ENCODE measurements around the gene CHCHD6. TPM values are rescaled to one million over a fixed set of nuclear protein-coding genes. Genes with fewer than 3 reads are reported as not detected.

CHCHD6 gene
- total and polyA plus RNA-seq, 2 of the 4 experiments (the other 2 are of a cell fraction) = 18.8 to 28.9 TPM

DNA sequence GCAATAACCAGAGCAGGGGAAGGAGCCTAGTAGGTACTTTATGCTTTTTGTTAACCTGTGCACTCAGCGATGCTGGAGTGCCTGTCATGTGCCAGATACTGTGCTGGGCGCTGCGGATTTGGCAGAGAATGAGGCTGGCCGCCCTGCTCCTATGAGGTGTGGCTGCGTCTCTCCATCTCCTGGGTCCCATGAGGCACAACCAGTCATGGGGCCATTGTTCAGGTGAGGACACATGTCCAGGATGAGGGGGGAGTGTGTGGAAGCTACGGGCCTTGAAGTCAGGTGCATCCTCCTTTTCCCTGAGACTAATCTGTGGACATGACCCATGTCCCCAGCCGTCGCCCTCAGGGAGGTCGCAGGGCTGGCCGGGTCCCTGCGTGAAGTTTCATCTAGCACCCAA lies 48.2 kb upstream of the CHCHD6 start:
- Histone ChIP-seq H3K18ac (ENCODE audit: low read depth, low read length) (no peak overlapping the region), H3K79me1 (ENCODE audit: low read depth in 1 of 2, low read length in 2 of 2) (peaks cover 0 to 5% of the 10 kb centered on the region in 2 experiments; a peak in 1 of 4 replicates), H3K14ac (replicated peaks; ENCODE audit: low read depth, low read length) (no peak overlapping the region), H4K91ac (ENCODE audit: insufficient read depth, low read depth, low read length) (no peak overlapping the region), H2BK5ac (ENCODE audit: low read depth, low read length, poor library complexity, severe bottlenecking) (no peak overlapping the region), H3K9ac (ENCODE audit: low read depth, low read length) (no peak overlapping the region), H2BK15ac (ENCODE audit: low read depth, low read length) (no peak overlapping the region), H4K8ac (ENCODE audit: low read depth in 2 of 2, low read length in 2 of 2) (no peak overlapping the region), H2BK20ac (ENCODE audit: low read depth, low read length) (no peak overlapping the region), H3K9me3 (ENCODE audit: control insufficient read depth, insufficient read depth, low read length) (peaks cover 6% of the 10 kb centered on the region; the same call in 1 of the 2 replicates), H2AFZ (replicated peaks; ENCODE audit: low read length, poor library complexity) (no peak overlapping the region), H3K27me3 (ENCODE audit: control insufficient read depth, insufficient read depth, low read length) (peaks cover 16% of the 10 kb centered on the region), H2AK5ac (ENCODE audit: low read depth, low read length) (no peak overlapping the region), H4K5ac (ENCODE audit: low read depth, low read length) (no peak overlapping the region), H3K4me2 (ENCODE audit: low read depth, low read length) (no peak overlapping the region), H3K23ac (ENCODE audit: low read depth, low read length) (no peak overlapping the region), H3K9me1 (ENCODE audit: insufficient read depth, low read length) (no peaks in the 10 kb centered on the region), H3K4ac (ENCODE audit: low read depth, low read length) (no peak overlapping the region), H3K4me3 (ENCODE audit: insufficient read depth, low read depth, low read length) (no peak overlapping the region), H2AK9ac (replicated peaks; ENCODE audit: low read depth, low read length, poor library complexity) (no peak overlapping the region), H3K4me1 (ENCODE audit: control insufficient read depth, insufficient read depth, low read length) (no peaks in the 10 kb centered on the region), H3K56ac (ENCODE audit: extremely low read depth, insufficient read depth, low read length) (no peak overlapping the region), H2BK120ac (ENCODE audit: low read depth, low read length) (no peak overlapping the region), H3K36me3 (ENCODE audit: control insufficient read depth, insufficient read depth, low read length) (no peaks in the 10 kb centered on the region), H4K20me1 (ENCODE audit: insufficient read depth, low read length) (no peaks in the 10 kb centered on the region), H3K27ac (ENCODE audit: insufficient read depth, low read length) (no peak overlapping the region)
- dilution Hi-C loops (cut with HindIII; ENCODE audit: low sequenced_read_pairs, unreplicated experiment) = no loop called here
- DNase-seq (no peak), ATAC-seq (ENCODE audit: low read depth) (no peak)
- intact Hi-C loops (cut with micrococcal nuclease) = loop anchor here (2.0 kb wide), 1 partner anchor 133 kb away; no protein-coding TSS in a partner anchor
- WGBS, 2 experiments (ENCODE audit: extremely low coverage in 2 of 2, insufficient read length in 1 of 2) = 95% methylated on average over 7 of the region's 11 CpGs; no CpG with 5 or more reads in 1 of the 2 experiments
- POLR2A ChIA-PET (ENCODE audit: unreplicated experiment) = no interaction called here
- CTCF ChIA-PET = no interaction called here
- TF ChIP-seq BHLHE40 (IDR thresholded peaks at IDR 0.05; ENCODE audit: low read depth, low read length) (no peak), RFX5 (IDR thresholded peaks at IDR 0.05; ENCODE audit: low read depth, low read length) (no peak), NFE2L2 (IDR thresholded peaks at IDR 0.05; ENCODE audit: low read depth, low read length) (no peak), MAZ (IDR thresholded peaks at IDR 0.05; ENCODE audit: borderline replicate concordance, low read depth, low read length) (no peak), RCOR1 (IDR thresholded peaks at IDR 0.05; ENCODE audit: insufficient replicate concordance, low read length) (no peak), MAFK (IDR thresholded peaks at IDR 0.05; ENCODE audit: low read depth, low read length) (no peak), MXI1 (IDR thresholded peaks at IDR 0.05; ENCODE audit: borderline replicate concordance, low read depth, low read length) (no peak), FOS (IDR thresholded peaks at IDR 0.05; ENCODE audit: low read depth, low read length) (no peak), POLR2A (IDR thresholded peaks at IDR 0.05; ENCODE audit: low read depth, low read length) (no peak), CEBPB (IDR thresholded peaks at IDR 0.05; ENCODE audit: low read depth, low read length) (no peak)
- TF ChIP-seq, protein P1, sequence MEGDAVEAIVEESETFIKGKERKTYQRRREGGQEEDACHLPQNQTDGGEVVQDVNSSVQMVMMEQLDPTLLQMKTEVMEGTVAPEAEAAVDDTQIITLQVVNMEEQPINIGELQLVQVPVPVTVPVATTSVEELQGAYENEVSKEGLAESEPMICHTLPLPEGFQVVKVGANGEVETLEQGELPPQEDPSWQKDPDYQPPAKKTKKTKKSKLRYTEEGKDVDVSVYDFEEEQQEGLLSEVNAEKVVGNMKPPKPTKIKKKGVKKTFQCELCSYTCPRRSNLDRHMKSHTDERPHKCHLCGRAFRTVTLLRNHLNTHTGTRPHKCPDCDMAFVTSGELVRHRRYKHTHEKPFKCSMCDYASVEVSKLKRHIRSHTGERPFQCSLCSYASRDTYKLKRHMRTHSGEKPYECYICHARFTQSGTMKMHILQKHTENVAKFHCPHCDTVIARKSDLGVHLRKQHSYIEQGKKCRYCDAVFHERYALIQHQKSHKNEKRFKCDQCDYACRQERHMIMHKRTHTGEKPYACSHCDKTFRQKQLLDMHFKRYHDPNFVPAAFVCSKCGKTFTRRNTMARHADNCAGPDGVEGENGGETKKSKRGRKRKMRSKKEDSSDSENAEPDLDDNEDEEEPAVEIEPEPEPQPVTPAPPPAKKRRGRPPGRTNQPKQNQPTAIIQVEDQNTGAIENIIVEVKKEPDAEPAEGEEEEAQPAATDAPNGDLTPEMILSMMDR (conservative IDR thresholded peaks at IDR 0.05; ENCODE audit: low read depth, low read length) = no peak
- TF ChIP-seq, protein P2, sequence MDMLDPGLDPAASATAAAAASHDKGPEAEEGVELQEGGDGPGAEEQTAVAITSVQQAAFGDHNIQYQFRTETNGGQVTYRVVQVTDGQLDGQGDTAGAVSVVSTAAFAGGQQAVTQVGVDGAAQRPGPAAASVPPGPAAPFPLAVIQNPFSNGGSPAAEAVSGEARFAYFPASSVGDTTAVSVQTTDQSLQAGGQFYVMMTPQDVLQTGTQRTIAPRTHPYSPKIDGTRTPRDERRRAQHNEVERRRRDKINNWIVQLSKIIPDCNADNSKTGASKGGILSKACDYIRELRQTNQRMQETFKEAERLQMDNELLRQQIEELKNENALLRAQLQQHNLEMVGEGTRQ (IDR thresholded peaks at IDR 0.05; ENCODE audit: low read depth, low read length) = no peak
- in situ Hi-C loops (cut with MboI; ENCODE audit: low sequenced_read_pairs) = no loop called here
- no TSS peak for BruUV-seq (replicated peaks)

Measured in IMR-90 (cell line).